Left hindlimb (tissue), 1 donor: Measurements from ENCODE around the gene P4HB.
"Not testable (repeated sequence)": the region's sequence is repeated elsewhere in the genome, so short reads cannot be mapped to it uniquely, and the experiment has no call there.

Source experiments
- DNase-seq: peaks from one replicate; pipeline ENCODE4 v3.0.0-alpha.2; 2018

The P4HB gene

GRCh38 chr17:81844887-81845286 lies 15.4 kb downstream of the P4HB start:
- DNase-seq = no peak

- DNase-seq = no peak
These were observed 15.9 kb downstream of the P4HB start for GRCh38 chr17:81844327-81844851.

- no peak for DNase-seq
These were observed 16.5 kb downstream of the P4HB start for GRCh38 chr17:81843713-81844326.

GRCh38 chr17:81842725-81843504 lies 17.4 kb downstream of the P4HB start:
- no peak for DNase-seq

GRCh38 chr17:81842378-81842724 lies 18.0 kb downstream of the P4HB start:
- no peak for DNase-seq

- DNase-seq = no peak
These were observed 18.5 kb downstream of the P4HB start for GRCh38 chr17:81841866-81842265.

- no peak for DNase-seq
These were observed 19.2 kb downstream of the P4HB start for GRCh38 chr17:81840826-81841778.

- not testable (repeated sequence) for DNase-seq
These were observed 20.3 kb downstream of the P4HB start for GRCh38 chr17:81840059-81840458.

GRCh38 chr17:81839301-81839700 lies 21.0 kb downstream of the P4HB start:
- DNase-seq = no peak

GRCh38 chr17:81838753-81839255 lies 21.5 kb downstream of the P4HB start:
- DNase-seq = no peak

- DNase-seq = no peak
These were observed 22.7 kb downstream of the P4HB start for GRCh38 chr17:81837641-81838040.

GRCh38 chr17:81834831-81835267 lies 25.5 kb downstream of the P4HB start, which contains the start of gene PPP1R27:
TSS of gene PPP1R27 (minus strand) at chr17:81835050. CDS start at chr17:81834953, 97 bp downstream.
- no peak for DNase-seq

GRCh38 chr17:81833921-81834830 lies 26.2 kb downstream of the P4HB start:
- no peak for DNase-seq

GRCh38 chr17:81833160-81833920 lies 27.0 kb downstream of the P4HB start, which contains the start of gene MCRIP1:
TSS of gene MCRIP1 (minus strand) at chr17:81833291. CDS start at chr17:81824506, 8,785 bp downstream.
- DNase-seq = peak; percentile 96

- no peak for DNase-seq
These were observed 27.7 kb downstream of the P4HB start for GRCh38 chr17:81832608-81833159.

- no peak for DNase-seq
These were observed 28.3 kb downstream of the P4HB start for GRCh38 chr17:81831957-81832607.

GRCh38 chr17:81831563-81831956 lies 28.8 kb downstream of the P4HB start:
- DNase-seq = no peak

GRCh38 chr17:81829858-81830257 lies 30.5 kb downstream of the P4HB start:
- DNase-seq = no peak

GRCh38 chr17:81828656-81829055 lies 31.7 kb downstream of the P4HB start:
- DNase-seq = no peak
